ENCODE results near the gene PRB3.
A peak's percentile ranks its signal among the peaks of the same experiment; 100 is the strongest.

Gene PRB3

DNA sequence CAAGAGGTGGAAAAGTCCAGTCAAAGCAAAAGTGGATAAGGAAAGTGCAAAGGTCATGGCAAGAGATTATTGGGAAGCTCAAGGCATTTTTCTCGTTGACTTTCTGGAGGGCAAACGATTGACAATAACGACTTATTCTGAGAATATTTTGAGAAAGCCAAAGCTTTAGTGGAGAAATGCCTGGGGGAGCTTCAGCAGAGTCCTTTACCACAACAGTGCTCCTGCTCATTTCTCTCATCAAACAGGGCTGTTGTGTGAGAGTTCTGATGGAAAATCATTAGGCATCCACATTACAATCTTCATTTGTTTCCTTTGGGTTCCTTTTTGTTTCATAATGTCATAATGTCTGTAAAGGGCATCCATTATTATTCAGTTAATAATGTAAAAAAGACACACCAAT lies 26.9 kb downstream of the PRB3 start:
- DNase-seq (ENCODE audit: extremely low spot score): no peak
- TF ChIP-seq SP1 (IDR thresholded peaks at IDR 0.05) (no peak), ARNT (IDR thresholded peaks at IDR 0.05) (no peak), BHLHE40 (IDR thresholded peaks at IDR 0.05; ENCODE audit: borderline replicate concordance) (no peak), ELF4 (IDR thresholded peaks at IDR 0.05) (no peak), TARDBP (IDR thresholded peaks at IDR 0.05) (no peak), SUZ12 (IDR thresholded peaks at IDR 0.05) (no peak), FOXK2 (IDR thresholded peaks at IDR 0.05) (no peak), ZNF384 (IDR thresholded peaks at IDR 0.05) (no peak), L3MBTL2 (conservative IDR thresholded peaks at IDR 0.05) (no peak), NFRKB (IDR thresholded peaks at IDR 0.05) (no peak), CTBP1 (IDR thresholded peaks at IDR 0.05; ENCODE audit: borderline replicate concordance) (no peak), FOXA1 (IDR thresholded peaks at IDR 0.05) (no peak), HDGF (IDR thresholded peaks at IDR 0.05; ENCODE audit: borderline replicate concordance) (no peak), LEF1 (IDR thresholded peaks at IDR 0.05; ENCODE audit: borderline replicate concordance) (no peak), FOXM1 (IDR thresholded peaks at IDR 0.05; ENCODE audit: borderline replicate concordance) (no peak)
- TF ChIP-seq, protein P1, sequence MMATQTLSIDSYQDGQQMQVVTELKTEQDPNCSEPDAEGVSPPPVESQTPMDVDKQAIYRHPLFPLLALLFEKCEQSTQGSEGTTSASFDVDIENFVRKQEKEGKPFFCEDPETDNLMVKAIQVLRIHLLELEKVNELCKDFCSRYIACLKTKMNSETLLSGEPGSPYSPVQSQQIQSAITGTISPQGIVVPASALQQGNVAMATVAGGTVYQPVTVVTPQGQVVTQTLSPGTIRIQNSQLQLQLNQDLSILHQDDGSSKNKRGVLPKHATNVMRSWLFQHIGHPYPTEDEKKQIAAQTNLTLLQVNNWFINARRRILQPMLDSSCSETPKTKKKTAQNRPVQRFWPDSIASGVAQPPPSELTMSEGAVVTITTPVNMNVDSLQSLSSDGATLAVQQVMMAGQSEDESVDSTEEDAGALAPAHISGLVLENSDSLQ (IDR thresholded peaks at IDR 0.05): no peak
- ChIA-PET CTCF (no interaction called here), POLR2A (no interaction called here)

- DNase-seq (ENCODE audit: extremely low spot score): no peak
- ChIA-PET CTCF (no interaction called here), POLR2A (no interaction called here)
- TF ChIP-seq, protein P1 (IDR thresholded peaks at IDR 0.05): no peak
- TF ChIP-seq ZNF384 (IDR thresholded peaks at IDR 0.05) (no peak), LEF1 (IDR thresholded peaks at IDR 0.05; ENCODE audit: borderline replicate concordance) (no peak), HDGF (IDR thresholded peaks at IDR 0.05; ENCODE audit: borderline replicate concordance) (no peak), TARDBP (IDR thresholded peaks at IDR 0.05) (no peak), SP1 (IDR thresholded peaks at IDR 0.05) (no peak), BHLHE40 (IDR thresholded peaks at IDR 0.05; ENCODE audit: borderline replicate concordance) (no peak), ARNT (IDR thresholded peaks at IDR 0.05) (no peak), SUZ12 (IDR thresholded peaks at IDR 0.05) (no peak), FOXK2 (IDR thresholded peaks at IDR 0.05) (no peak), NFRKB (IDR thresholded peaks at IDR 0.05) (no peak), CTBP1 (IDR thresholded peaks at IDR 0.05; ENCODE audit: borderline replicate concordance) (no peak), FOXM1 (IDR thresholded peaks at IDR 0.05; ENCODE audit: borderline replicate concordance) (no peak)
Measured at GRCh38 chr12:11240348-11240930, 29.1 kb downstream of the PRB3 start.

DNA sequence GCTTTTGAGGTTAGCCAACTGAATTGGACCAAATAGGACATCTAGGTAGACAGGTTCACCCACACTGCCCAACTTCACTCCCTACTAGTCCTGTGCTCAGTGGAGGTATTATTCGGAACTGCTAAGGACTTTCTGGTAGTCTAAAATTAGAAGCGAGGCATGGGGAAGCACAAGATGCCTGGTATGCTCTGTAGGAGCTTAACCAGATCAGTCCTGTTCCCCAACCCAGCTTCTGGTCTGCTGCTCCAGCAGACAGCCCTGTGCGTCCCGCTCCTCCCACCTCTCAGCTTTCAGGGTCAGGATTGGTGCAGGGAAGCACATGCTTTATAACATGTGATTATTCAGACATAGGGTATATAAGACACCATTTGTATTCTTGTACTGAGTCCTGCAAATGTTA lies 31.2 kb downstream of the PRB3 start:
- CTCF ChIA-PET: no interaction called here
- POLR2A ChIA-PET: no interaction called here
- no peak for TF ChIP-seq ZNF384 (IDR thresholded peaks at IDR 0.05)
- TF ChIP-seq NFRKB (IDR thresholded peaks at IDR 0.05): no peak
- TF ChIP-seq ELF4 (IDR thresholded peaks at IDR 0.05): no peak
- no peak for TF ChIP-seq SP1 (IDR thresholded peaks at IDR 0.05)
- no peak for TF ChIP-seq FOXA1 (IDR thresholded peaks at IDR 0.05)
- no peak for DNase-seq (ENCODE audit: extremely low spot score)

DNA sequence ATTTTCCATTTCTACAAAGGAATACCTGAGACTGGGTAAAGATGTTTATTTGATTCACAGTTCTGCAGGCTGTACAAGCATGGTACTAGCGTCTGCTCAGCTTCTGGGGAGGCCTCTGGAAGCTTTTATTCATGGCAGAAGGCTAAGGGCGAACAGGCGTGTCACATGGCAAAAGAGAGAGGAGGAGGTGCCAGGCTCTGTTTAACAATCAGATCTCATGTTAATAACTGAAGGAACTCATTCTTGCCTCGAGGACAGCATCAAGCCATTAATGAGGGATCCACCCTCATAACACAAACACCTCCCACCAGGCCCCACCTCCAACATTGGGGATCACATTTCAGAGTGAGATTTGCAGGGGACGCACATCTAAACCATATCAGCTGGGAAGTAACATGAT lies 36.0 kb downstream of the PRB3 start:
- TF ChIP-seq ARNT (IDR thresholded peaks at IDR 0.05) (no peak), SUZ12 (IDR thresholded peaks at IDR 0.05) (no peak), HDGF (IDR thresholded peaks at IDR 0.05; ENCODE audit: borderline replicate concordance) (no peak), FOXK2 (IDR thresholded peaks at IDR 0.05) (no peak), NFRKB (IDR thresholded peaks at IDR 0.05) (no peak), TARDBP (IDR thresholded peaks at IDR 0.05) (no peak), BHLHE40 (IDR thresholded peaks at IDR 0.05; ENCODE audit: borderline replicate concordance) (no peak), ELF4 (IDR thresholded peaks at IDR 0.05) (no peak), L3MBTL2 (conservative IDR thresholded peaks at IDR 0.05) (no peak), FOXM1 (IDR thresholded peaks at IDR 0.05; ENCODE audit: borderline replicate concordance) (no peak), ZNF384 (IDR thresholded peaks at IDR 0.05) (no peak), FOXA1 (IDR thresholded peaks at IDR 0.05) (no peak), LEF1 (IDR thresholded peaks at IDR 0.05; ENCODE audit: borderline replicate concordance) (no peak), CTBP1 (IDR thresholded peaks at IDR 0.05; ENCODE audit: borderline replicate concordance) (no peak), SP1 (IDR thresholded peaks at IDR 0.05) (no peak)
- TF ChIP-seq, protein P1 (IDR thresholded peaks at IDR 0.05): no peak
- CTCF ChIA-PET: no interaction called here
- POLR2A ChIA-PET: no interaction called here
- DNase-seq (ENCODE audit: extremely low spot score): no peak

- DNase-seq (ENCODE audit: extremely low spot score): peak; percentile 59
- TF ChIP-seq ELF4 (IDR thresholded peaks at IDR 0.05) (no peak), L3MBTL2 (conservative IDR thresholded peaks at IDR 0.05) (no peak), SUZ12 (IDR thresholded peaks at IDR 0.05) (no peak), HDGF (IDR thresholded peaks at IDR 0.05; ENCODE audit: borderline replicate concordance) (no peak), ARNT (IDR thresholded peaks at IDR 0.05) (no peak), ZNF384 (IDR thresholded peaks at IDR 0.05) (no peak), FOXK2 (IDR thresholded peaks at IDR 0.05) (no peak), LEF1 (IDR thresholded peaks at IDR 0.05; ENCODE audit: borderline replicate concordance) (no peak), SP1 (IDR thresholded peaks at IDR 0.05) (no peak), NFRKB (IDR thresholded peaks at IDR 0.05) (no peak)
- TF ChIP-seq, protein P1 (IDR thresholded peaks at IDR 0.05): no peak
- ChIA-PET CTCF (interaction anchor here (1.3 to 1.5 kb wide), 2 partner anchors 259 to 285 kb away, joined by 3 to 7 read pairs; no protein-coding TSS in a partner anchor), POLR2A (no interaction called here)
Measured at GRCh38 chr12:11228296-11228879, 41.1 kb downstream of the PRB3 start.

All from HEK293T (cell line).